Measurements from ENCODE around the gene PIP4K2B. TPM values are rescaled to one million over a fixed set of nuclear protein-coding genes. Genes with fewer than 3 reads are reported as not detected.
A peak's percentile ranks its signal among the peaks of the same experiment; 100 is the strongest.

Gene PIP4K2B
- total and polyA plus RNA-seq, 8 donors: 9.0 to 22.2 (median 13.1) TPM

GRCh38 chr17:38752308-38753070 is 46.9 kb downstream of the PIP4K2B start, which contains the start of gene PSMB3:
Gene PSMB3, plus strand, starts transcription at chr17:38752741. Its CDS starts 86 bp downstream, at chr17:38752827.
- Histone ChIP-seq H3K27ac (peak within 1 kb of the TSS; percentile 36 to 90 (median 85)), H3K9me3 (no peaks in the 10 kb centered on the region), H3K4me1 (peaks cover 4 to 9% (median 8%) of the 10 kb centered on the region in 3 donors), H3K27me3 (no peaks in the 10 kb centered on the region), H3K4me3 (peak within 1 kb of the TSS; percentile 80 to 95 (median 90)), H3K36me3 (peaks cover 0 to 11% (median 0%) of the 10 kb centered on the region in 3 donors)
- FAIRE-seq (no peak), ATAC-seq (peak; percentile 78 to 88 (median 84)), DNase-seq (peak; percentile 89 to 99 (median 98))
- no peak for TF ChIP-seq CTCF (IDR thresholded peaks at IDR 0.05)
- intact Hi-C loops (cut with DNase I): no loop called here
- 0% methylated on average over 44 of the region's 44 CpGs for WGBS, 2 donors

- no peak for TF ChIP-seq CTCF (IDR thresholded peaks at IDR 0.05)
- peak; percentile 68 to 95 (median 88) for DNase-seq
- no peak for FAIRE-seq
- H3K27ac ChIP-seq: peak overlapping the region; percentile 33 to 90 (median 85)
- 0% methylated on average over 44 of the region's 44 CpGs for WGBS, 2 donors
- peak overlapping the region; percentile 40 to 91 (median 68) for H3K4me3 ChIP-seq
- no peaks in the 10 kb centered on the region for H3K27me3 ChIP-seq
- peaks cover 4 to 9% (median 8%) of the 10 kb centered on the region in 3 donors for H3K4me1 ChIP-seq
- ATAC-seq: peak; percentile 46 to 68 (median 52)
- intact Hi-C loops (cut with DNase I): no loop called here
- H3K36me3 ChIP-seq: peaks cover 0 to 11% (median 0%) of the 10 kb centered on the region in 3 donors
- no peaks in the 10 kb centered on the region for H3K9me3 ChIP-seq
These were observed 47.5 kb downstream of the PIP4K2B start for GRCh38 chr17:38751808-38752307.

GRCh38 chr17:38751144-38751807 is 48.1 kb downstream of the PIP4K2B start:
- DNase-seq (no peak), ATAC-seq (no peak), FAIRE-seq (no peak)
- intact Hi-C loops (cut with DNase I): no loop called here
- peaks cover 4 to 14% (median 9%) of the 10 kb centered on the region in 3 donors for H3K4me1 ChIP-seq
- WGBS, 2 donors: 10 to 11% methylated on average over 10 of the region's 10 CpGs
- no peaks in the 10 kb centered on the region for H3K27me3 ChIP-seq
- TF ChIP-seq CTCF (IDR thresholded peaks at IDR 0.05): no peak
- H3K27ac ChIP-seq: peak overlapping the region in 2 of 4 donors; percentile 84 to 90
- peak overlapping the region in 2 of 4 donors; percentile 90 to 91 for H3K4me3 ChIP-seq
- H3K9me3 ChIP-seq: no peaks in the 10 kb centered on the region
- H3K36me3 ChIP-seq: peaks cover 0 to 5% (median 0%) of the 10 kb centered on the region in 3 donors

GRCh38 chr17:38750312-38751121 is 48.8 kb downstream of the PIP4K2B start:
- FAIRE-seq (no peak), ATAC-seq (no peak), DNase-seq (peak in 4 of 6 donors; percentile 34 to 56 (median 48))
- H3K9me3 ChIP-seq: no peaks in the 10 kb centered on the region
- TF ChIP-seq CTCF (IDR thresholded peaks at IDR 0.05): no peak
- H3K4me3 ChIP-seq: peak overlapping the region in 2 of 4 donors; percentile 78 to 79
- H3K27me3 ChIP-seq: no peaks in the 10 kb centered on the region
- H3K27ac ChIP-seq: peak overlapping the region in 3 of 4 donors; percentile 61 to 85 (median 73)
- intact Hi-C loops (cut with DNase I): no loop called here
- 49 to 54% methylated on average over 28 of the region's 28 CpGs for WGBS, 2 donors
- peaks cover 4 to 14% (median 9%) of the 10 kb centered on the region in 3 donors for H3K4me1 ChIP-seq
- no peaks in the 10 kb centered on the region for H3K36me3 ChIP-seq

Data from pancreas (tissue), 10 donors.